ENCODE results near the gene RREB1. TPM values are rescaled to one million over a fixed set of nuclear protein-coding genes. Genes with fewer than 3 reads are reported as not detected.
"Not testable (repeated sequence)": the region's sequence is repeated elsewhere in the genome, so short reads cannot be mapped to it uniquely, and the experiment has no call there.

Gene RREB1
- total RNA-seq, 2 experiments from 2014 or later, result 10.8 to 12.2 TPM

DNA sequence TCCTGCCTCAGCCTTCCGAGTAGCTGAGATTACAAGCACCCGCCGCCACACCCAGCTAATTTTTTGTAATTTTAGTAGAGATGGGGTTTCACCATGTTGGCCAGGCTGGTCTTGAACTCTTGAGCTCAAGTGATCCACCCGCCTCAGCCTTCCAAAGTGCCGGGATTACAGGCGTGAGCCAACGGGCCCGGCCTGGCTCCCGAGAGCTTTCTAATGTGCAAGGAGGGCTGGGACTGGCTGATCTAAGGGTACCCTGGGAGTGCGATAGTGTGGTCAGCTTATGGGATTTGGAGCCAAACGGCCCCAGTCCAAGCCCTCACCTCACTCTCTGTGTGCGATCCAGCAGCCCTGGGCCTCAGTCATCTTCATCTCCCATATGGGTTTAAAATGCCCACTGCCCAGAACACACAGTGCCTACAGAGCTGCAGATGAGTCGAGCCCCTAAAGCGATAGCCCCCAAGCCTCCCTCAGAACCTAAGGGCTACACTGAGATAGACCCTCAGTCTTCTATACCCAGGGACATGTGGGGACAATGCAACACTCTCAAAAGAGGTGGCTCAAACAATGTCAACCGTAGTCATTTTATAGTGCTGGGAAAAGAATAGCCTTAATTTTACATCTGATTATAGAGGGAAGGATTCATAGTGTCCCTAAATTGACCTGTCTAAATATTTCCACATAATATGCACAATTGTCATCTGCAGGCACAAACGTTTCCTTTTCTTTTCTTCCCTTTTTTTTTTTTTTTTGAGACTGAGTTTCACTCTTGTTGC lies 155.2 kb downstream of the RREB1 start:
- H3K4me3 Mint-ChIP-seq, result no peak overlapping the region
- H3K9me3 Mint-ChIP-seq, result peaks cover 3% of the 10 kb centered on the region
- CTCF ChIA-PET, result interaction anchor here (1.0 to 1.4 kb wide), 4 partner anchors 13 to 504 kb away, joined by 3 to 9 read pairs (median 6); no protein-coding TSS in a partner anchor
- H3K27ac Mint-ChIP-seq, result no peak overlapping the region
- intact Hi-C loops (cut with micrococcal nuclease), result no loop called here
- no peaks in the 10 kb centered on the region for H3K36me3 Mint-ChIP-seq (ENCODE audit: low read depth)
- peaks cover 15% of the 10 kb centered on the region for H3K4me1 Mint-ChIP-seq (ENCODE audit: low read depth)
- peaks cover 16% of the 10 kb centered on the region for H3K27me3 Mint-ChIP-seq (ENCODE audit: low read depth)
- DNase-seq, result no peak

GRCh38 chr6:7263519-7263805 lies 155.7 kb downstream of the RREB1 start:
- CTCF ChIA-PET, result interaction anchor here (1.2 to 1.4 kb wide), 2 partner anchors 16 to 20 kb away, joined by 4 to 9 read pairs; no protein-coding TSS in a partner anchor
- H3K4me3 Mint-ChIP-seq; H3K9me3 Mint-ChIP-seq; intact Hi-C loops (cut with micrococcal nuclease); DNase-seq; H3K36me3 Mint-ChIP-seq (ENCODE audit: low read depth); H3K27ac Mint-ChIP-seq: not testable (repeated sequence)
- peaks cover 16% of the 10 kb centered on the region for H3K27me3 Mint-ChIP-seq (ENCODE audit: low read depth)
- H3K4me1 Mint-ChIP-seq (ENCODE audit: low read depth), result peaks cover 15% of the 10 kb centered on the region

GRCh38 chr6:7264041-7264440 lies 156.3 kb downstream of the RREB1 start:
- no peak overlapping the region for H3K27ac Mint-ChIP-seq
- peaks cover 15% of the 10 kb centered on the region for H3K4me1 Mint-ChIP-seq (ENCODE audit: low read depth)
- no peak overlapping the region for H3K4me3 Mint-ChIP-seq
- H3K36me3 Mint-ChIP-seq (ENCODE audit: low read depth), result no peaks in the 10 kb centered on the region
- DNase-seq, result no peak
- peaks cover 16% of the 10 kb centered on the region for H3K27me3 Mint-ChIP-seq (ENCODE audit: low read depth)
- H3K9me3 Mint-ChIP-seq, result peaks cover 3% of the 10 kb centered on the region
- CTCF ChIA-PET, result interaction anchor here (1.2 to 3.0 kb wide), 3 partner anchors 12 to 75 kb away, joined by 3 to 24 read pairs (median 3); no protein-coding TSS in a partner anchor
- intact Hi-C loops (cut with micrococcal nuclease), result no loop called here

GRCh38 chr6:7264686-7265384 lies 157.1 kb downstream of the RREB1 start:
- CTCF ChIA-PET, result interaction anchor here (1.2 to 3.0 kb wide), 3 partner anchors 11 to 74 kb away, joined by 3 to 24 read pairs (median 3); no protein-coding TSS in a partner anchor
- H3K27ac Mint-ChIP-seq, result no peak overlapping the region
- H3K27me3 Mint-ChIP-seq (ENCODE audit: low read depth), result peaks cover 8% of the 10 kb centered on the region
- H3K36me3 Mint-ChIP-seq (ENCODE audit: low read depth), result no peaks in the 10 kb centered on the region
- H3K4me1 Mint-ChIP-seq (ENCODE audit: low read depth), result peaks cover 15% of the 10 kb centered on the region
- no peak overlapping the region for H3K4me3 Mint-ChIP-seq
- intact Hi-C loops (cut with micrococcal nuclease), result no loop called here
- peaks cover 3% of the 10 kb centered on the region for H3K9me3 Mint-ChIP-seq
- DNase-seq, result no peak

DNA sequence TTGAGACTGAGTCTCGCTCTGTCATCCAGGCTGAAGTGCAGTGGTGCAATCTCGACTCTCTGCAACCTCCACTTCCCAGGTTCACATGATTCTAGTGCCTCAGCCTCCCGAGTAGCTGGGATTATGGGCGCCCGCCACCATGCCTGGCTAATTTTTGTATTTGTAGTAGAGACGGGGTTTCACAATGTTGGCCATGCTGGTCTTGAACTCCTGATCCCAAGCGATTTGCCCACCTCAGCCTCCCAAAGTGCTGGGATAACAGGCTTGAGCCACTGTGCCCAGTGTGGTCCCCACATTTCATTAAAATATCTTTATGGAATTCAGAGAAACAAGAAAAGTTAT lies 157.6 kb downstream of the RREB1 start:
- intact Hi-C loops (cut with micrococcal nuclease); H3K36me3 Mint-ChIP-seq (ENCODE audit: low read depth); H3K27me3 Mint-ChIP-seq (ENCODE audit: low read depth); H3K27ac Mint-ChIP-seq; DNase-seq; H3K4me3 Mint-ChIP-seq; H3K9me3 Mint-ChIP-seq: not testable (repeated sequence)
- peaks cover 15% of the 10 kb centered on the region for H3K4me1 Mint-ChIP-seq (ENCODE audit: low read depth)
- CTCF ChIA-PET, result interaction anchor here (3.0 kb wide), 1 partner anchor 10 kb away, joined by 24 read pairs; no protein-coding TSS in a partner anchor

- CTCF ChIA-PET, result no interaction called here
- no peak overlapping the region for H3K4me3 Mint-ChIP-seq
- no peaks in the 10 kb centered on the region for H3K27me3 Mint-ChIP-seq (ENCODE audit: low read depth)
- H3K9me3 Mint-ChIP-seq, result peaks cover 3% of the 10 kb centered on the region
- H3K27ac Mint-ChIP-seq, result no peak overlapping the region
- DNase-seq, result no peak
- no peaks in the 10 kb centered on the region for H3K36me3 Mint-ChIP-seq (ENCODE audit: low read depth)
- intact Hi-C loops (cut with micrococcal nuclease), result no loop called here
- peaks cover 3% of the 10 kb centered on the region for H3K4me1 Mint-ChIP-seq (ENCODE audit: low read depth)
These were observed 159.3 kb downstream of the RREB1 start for GRCh38 chr6:7267071-7267465.

- CTCF ChIA-PET, result no interaction called here
- H3K36me3 Mint-ChIP-seq (ENCODE audit: low read depth), result no peaks in the 10 kb centered on the region
- no peaks in the 10 kb centered on the region for H3K27me3 Mint-ChIP-seq (ENCODE audit: low read depth)
- peaks cover 3% of the 10 kb centered on the region for H3K9me3 Mint-ChIP-seq
- no peak overlapping the region for H3K27ac Mint-ChIP-seq
- H3K4me3 Mint-ChIP-seq, result no peak overlapping the region
- intact Hi-C loops (cut with micrococcal nuclease), result no loop called here
- DNase-seq, result peak; percentile 38
- no peaks in the 10 kb centered on the region for H3K4me1 Mint-ChIP-seq (ENCODE audit: low read depth)
These were observed 159.8 kb downstream of the RREB1 start for GRCh38 chr6:7267466-7268091.

DNA sequence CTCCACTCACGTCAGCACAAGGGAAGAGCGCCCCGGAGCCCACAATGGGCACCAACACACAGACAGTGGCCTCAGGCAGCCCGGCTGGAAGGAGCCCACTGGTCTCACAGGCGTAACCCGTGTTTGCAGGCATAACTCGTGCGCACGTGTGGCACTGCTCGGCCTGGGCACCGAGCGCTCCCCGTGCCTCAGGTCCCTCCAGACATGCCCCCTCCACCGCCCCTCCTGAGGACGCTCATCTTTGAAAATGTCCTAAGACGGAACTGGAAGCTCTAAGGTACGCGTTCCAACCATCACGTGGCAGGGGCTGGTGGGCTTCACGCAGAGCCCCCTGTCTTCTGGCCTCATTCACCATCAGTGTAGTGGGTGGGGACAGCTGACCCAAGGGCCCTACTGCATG lies 160.6 kb downstream of the RREB1 start:
- CTCF ChIA-PET, result no interaction called here
- Mint-ChIP-seq H3K9me3 (peaks cover 3% of the 10 kb centered on the region), H3K4me3 (no peak overlapping the region), H3K27ac (no peak overlapping the region), H3K27me3 (ENCODE audit: low read depth) (no peaks in the 10 kb centered on the region), H3K4me1 (ENCODE audit: low read depth) (no peaks in the 10 kb centered on the region), H3K36me3 (ENCODE audit: low read depth) (no peaks in the 10 kb centered on the region)
- intact Hi-C loops (cut with micrococcal nuclease), result no loop called here
- no peak for DNase-seq

DNA sequence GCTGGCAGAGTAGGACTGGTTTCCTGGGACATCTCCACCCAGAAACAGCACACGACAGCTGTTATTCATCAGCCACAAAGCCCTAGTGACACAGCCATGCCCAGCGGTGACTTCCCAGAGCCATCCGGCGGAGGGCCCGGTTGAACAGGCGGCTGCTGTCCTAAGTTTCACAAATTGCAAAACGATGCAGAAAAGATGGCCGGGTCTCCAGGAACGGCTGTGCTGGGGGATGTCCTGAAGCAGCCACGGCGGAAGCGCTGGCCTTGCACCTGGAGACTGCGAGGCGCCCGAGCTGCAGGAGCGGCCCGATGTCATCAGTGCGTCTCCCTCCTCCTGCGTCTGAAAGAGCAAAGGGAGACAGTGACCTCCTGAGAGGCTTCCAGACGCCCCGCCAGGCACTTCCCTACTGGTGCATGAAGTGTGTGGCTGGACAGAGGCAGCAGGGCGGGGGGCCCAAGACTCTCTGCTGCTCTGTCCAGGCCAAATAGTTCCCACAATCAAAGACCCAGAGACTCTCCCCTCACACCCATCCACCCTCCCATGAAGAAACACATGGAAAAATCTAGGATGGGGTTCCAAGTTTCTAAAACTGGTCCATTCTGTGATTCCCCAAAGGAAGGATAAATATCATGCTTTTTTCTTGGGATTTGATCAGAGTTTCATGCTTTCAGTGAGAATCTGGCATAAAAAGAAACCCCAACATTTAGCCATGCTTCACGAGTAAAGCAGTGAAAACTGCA lies 161.2 kb downstream of the RREB1 start:
- CTCF ChIA-PET, result interaction anchor here (0.6 kb wide), 1 partner anchor 11 kb away, joined by 7 read pairs; no protein-coding TSS in a partner anchor
- Mint-ChIP-seq H3K4me3 (no peak overlapping the region), H3K36me3 (ENCODE audit: low read depth) (no peaks in the 10 kb centered on the region), H3K27ac (no peak overlapping the region), H3K4me1 (ENCODE audit: low read depth) (no peaks in the 10 kb centered on the region), H3K27me3 (ENCODE audit: low read depth) (no peaks in the 10 kb centered on the region), H3K9me3 (peaks cover 3% of the 10 kb centered on the region)
- no peak for DNase-seq
- intact Hi-C loops (cut with micrococcal nuclease), result no loop called here

GRCh38 chr6:7269816-7270215 lies 162.1 kb downstream of the RREB1 start:
- H3K4me1 Mint-ChIP-seq (ENCODE audit: low read depth), result no peaks in the 10 kb centered on the region
- no peak overlapping the region for H3K4me3 Mint-ChIP-seq
- DNase-seq, result no peak
- CTCF ChIA-PET, result interaction anchor here (0.6 kb wide), 1 partner anchor 10 kb away, joined by 7 read pairs; no protein-coding TSS in a partner anchor
- H3K27ac Mint-ChIP-seq, result no peak overlapping the region
- H3K9me3 Mint-ChIP-seq, result peaks cover 3% of the 10 kb centered on the region
- intact Hi-C loops (cut with micrococcal nuclease), result loop anchor here (10.0 kb wide), 1 partner anchor 455 kb away; the partner anchor contains the start of gene BMP6
- H3K27me3 Mint-ChIP-seq (ENCODE audit: low read depth), result no peaks in the 10 kb centered on the region
- H3K36me3 Mint-ChIP-seq (ENCODE audit: low read depth), result no peaks in the 10 kb centered on the region

GRCh38 chr6:7270320-7271204 lies 162.8 kb downstream of the RREB1 start:
- no peak for DNase-seq
- intact Hi-C loops (cut with micrococcal nuclease), result loop anchor here (10.0 kb wide), 1 partner anchor 454 kb away; the partner anchor contains the start of gene BMP6
- CTCF ChIA-PET, result no interaction called here
- Mint-ChIP-seq H3K27ac (no peak overlapping the region), H3K4me3 (no peak overlapping the region), H3K27me3 (ENCODE audit: low read depth) (no peaks in the 10 kb centered on the region), H3K9me3 (peaks cover 3% of the 10 kb centered on the region), H3K4me1 (ENCODE audit: low read depth) (no peaks in the 10 kb centered on the region), H3K36me3 (ENCODE audit: low read depth) (no peaks in the 10 kb centered on the region)

Measured in activated naive CD4-positive, alpha-beta T cell treated with anti-CD3 and anti-CD28 coated beads for 36 hours (primary cell).